Glutamatergic neuron (in vitro differentiated cells): ENCODE results near the gene MMP24OS. TPM values are rescaled to one million over a fixed set of nuclear protein-coding genes. Genes with fewer than 3 reads are reported as not detected.
A peak's percentile ranks its signal among the peaks of the same experiment; 100 is the strongest.

ENCODE experiments used
- DNase-seq: peaks from one replicate; pipeline ENCODE4 v3.0.0; 2022
- H3K27ac Mint-ChIP-seq: one replicate; pipeline ENCODE4 v1.8.0; 2020; ENCODE audit warnings: mild to moderate bottlenecking, mixed read lengths, inconsistent platforms; ENCODE audit not compliant: unreplicated experiment
- H3K27me3 Mint-ChIP-seq: one replicate; pipeline ENCODE4 v1.8.0; 2020; ENCODE audit warnings: mild to moderate bottlenecking, moderate library complexity, mixed read lengths, inconsistent platforms; ENCODE audit not compliant: unreplicated experiment
- H3K36me3 Mint-ChIP-seq: one replicate; pipeline ENCODE4 v1.8.0; 2020; ENCODE audit warnings: mild to moderate bottlenecking, mixed read lengths, inconsistent platforms; ENCODE audit not compliant: unreplicated experiment
- H3K4me1 Mint-ChIP-seq: one replicate; pipeline ENCODE4 v1.8.0; 2020; ENCODE audit warnings: mild to moderate bottlenecking, low read depth, mixed read lengths, inconsistent platforms; ENCODE audit not compliant: unreplicated experiment
- H3K4me3 Mint-ChIP-seq: one replicate; pipeline ENCODE4 v1.8.0; 2020; ENCODE audit warnings: mild to moderate bottlenecking, mixed read lengths, inconsistent platforms; ENCODE audit not compliant: unreplicated experiment
- H3K9me3 Mint-ChIP-seq: one replicate; pipeline ENCODE4 v1.8.0; 2020; ENCODE audit warnings: mild to moderate bottlenecking, moderate library complexity, mixed read lengths, inconsistent platforms; ENCODE audit not compliant: unreplicated experiment
- total RNA-seq: library from RNA; stranded (reverse); fragmentation: NEBNext Ultra II Directional; extraction: Animal tissue kit (Norgen Biotek cat#: 25700); gene quantifications from one replicate; pipeline ENCODE4 v1.2.1, GENCODE V29; 2021; ENCODE audit not compliant: unreplicated experiment
- TF ChIP-seq, protein P1 (sequence below): fragments of 200-600 bp; sonication (generic); IDR thresholded peaks from one replicate; pipeline ENCODE4 v1.5.0; 2021; ENCODE audit not compliant: partially characterized antibody, unreplicated experiment

The MMP24OS gene
- total RNA-seq, 1 donor from 2014 or later, result 99.0 TPM

- H3K27ac Mint-ChIP-seq, result no peak overlapping the region
Measured at GRCh38 chr20:35287509-35288324, 9.8 kb upstream of the MMP24OS start.

GRCh38 chr20:35286899-35287508 lies 9.1 kb upstream of the MMP24OS start:
- Mint-ChIP-seq H3K4me3 (no peak overlapping the region), H3K4me1 (peaks cover 14% of the 10 kb centered on the region), H3K9me3 (peaks cover 20% of the 10 kb centered on the region), H3K36me3 (no peaks in the 10 kb centered on the region), H3K27me3 (peaks cover 9% of the 10 kb centered on the region), H3K27ac (no peak overlapping the region)
- no peak for DNase-seq
- TF ChIP-seq, protein P1, sequence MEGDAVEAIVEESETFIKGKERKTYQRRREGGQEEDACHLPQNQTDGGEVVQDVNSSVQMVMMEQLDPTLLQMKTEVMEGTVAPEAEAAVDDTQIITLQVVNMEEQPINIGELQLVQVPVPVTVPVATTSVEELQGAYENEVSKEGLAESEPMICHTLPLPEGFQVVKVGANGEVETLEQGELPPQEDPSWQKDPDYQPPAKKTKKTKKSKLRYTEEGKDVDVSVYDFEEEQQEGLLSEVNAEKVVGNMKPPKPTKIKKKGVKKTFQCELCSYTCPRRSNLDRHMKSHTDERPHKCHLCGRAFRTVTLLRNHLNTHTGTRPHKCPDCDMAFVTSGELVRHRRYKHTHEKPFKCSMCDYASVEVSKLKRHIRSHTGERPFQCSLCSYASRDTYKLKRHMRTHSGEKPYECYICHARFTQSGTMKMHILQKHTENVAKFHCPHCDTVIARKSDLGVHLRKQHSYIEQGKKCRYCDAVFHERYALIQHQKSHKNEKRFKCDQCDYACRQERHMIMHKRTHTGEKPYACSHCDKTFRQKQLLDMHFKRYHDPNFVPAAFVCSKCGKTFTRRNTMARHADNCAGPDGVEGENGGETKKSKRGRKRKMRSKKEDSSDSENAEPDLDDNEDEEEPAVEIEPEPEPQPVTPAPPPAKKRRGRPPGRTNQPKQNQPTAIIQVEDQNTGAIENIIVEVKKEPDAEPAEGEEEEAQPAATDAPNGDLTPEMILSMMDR, result no peak

More at GRCh38 chr20:35287509-35288324, 9.8 kb upstream of the MMP24OS start:
- TF ChIP-seq, protein P1, result no peak
- H3K27me3 Mint-ChIP-seq, result peaks cover 9% of the 10 kb centered on the region
- no peak overlapping the region for H3K4me3 Mint-ChIP-seq
- DNase-seq, result no peak
- H3K9me3 Mint-ChIP-seq, result peaks cover 18% of the 10 kb centered on the region
- peaks cover 14% of the 10 kb centered on the region for H3K4me1 Mint-ChIP-seq
- no peaks in the 10 kb centered on the region for H3K36me3 Mint-ChIP-seq

DNA sequence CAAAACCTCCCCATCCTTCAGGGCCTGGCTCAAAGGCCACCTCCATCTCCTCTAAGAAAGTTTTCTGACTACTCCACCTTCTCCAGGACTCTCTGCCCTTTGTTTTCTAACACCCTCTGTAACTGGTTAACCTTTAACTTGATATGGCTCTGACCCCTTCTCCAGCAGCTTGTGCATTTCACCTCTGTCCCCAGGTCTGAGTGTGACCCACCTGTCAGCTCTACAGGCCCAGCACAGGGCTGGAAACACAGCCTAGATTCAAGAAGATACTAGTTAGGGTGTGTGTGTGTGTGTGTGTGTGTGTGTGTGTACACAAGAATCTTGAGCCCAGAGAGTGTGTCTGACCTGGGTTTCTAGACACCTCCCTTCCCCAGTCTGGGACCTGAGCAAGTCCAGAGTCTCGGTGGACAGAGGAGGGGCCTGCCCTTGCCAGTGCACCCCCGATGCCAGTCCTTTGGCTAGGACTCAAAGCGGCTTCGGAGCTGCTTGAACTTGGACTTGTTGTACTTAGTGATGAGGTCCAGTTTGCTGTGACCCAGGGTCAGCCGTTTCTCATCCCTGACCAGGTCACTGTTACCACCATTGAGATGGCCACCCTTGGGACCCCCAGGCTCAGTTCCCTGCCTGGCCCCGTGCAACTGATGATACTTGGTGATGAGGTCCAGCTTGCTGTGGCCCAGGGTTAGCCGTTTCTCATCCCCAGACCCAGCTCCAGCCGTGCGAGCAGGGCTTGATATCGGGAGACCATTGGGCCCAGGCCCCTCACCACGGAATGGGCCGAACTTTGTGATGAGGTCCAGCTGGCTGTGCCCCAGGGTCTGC lies 8.4 kb upstream of the MMP24OS start:
- DNase-seq, result no peak
- H3K4me3 Mint-ChIP-seq, result peak overlapping the region; percentile 91
- TF ChIP-seq, protein P1, result no peak
- peaks cover 14% of the 10 kb centered on the region for H3K4me1 Mint-ChIP-seq
- peaks cover 9% of the 10 kb centered on the region for H3K27me3 Mint-ChIP-seq
- peaks cover 20% of the 10 kb centered on the region for H3K9me3 Mint-ChIP-seq
- H3K27ac Mint-ChIP-seq, result peak overlapping the region; percentile 97
- no peaks in the 10 kb centered on the region for H3K36me3 Mint-ChIP-seq

DNA sequence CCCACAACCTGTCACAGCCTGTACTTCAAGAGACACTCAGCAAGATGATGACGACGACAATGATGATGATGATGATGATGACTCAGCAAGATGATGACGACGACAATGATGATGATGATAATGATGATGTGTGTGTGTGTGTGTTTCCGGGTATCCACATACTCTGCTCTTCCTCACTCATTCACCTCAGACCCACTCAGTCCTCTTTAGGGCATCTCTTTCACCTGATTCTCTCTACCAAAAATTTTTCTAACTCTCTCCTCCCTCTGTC lies 7.8 kb upstream of the MMP24OS start:
- Mint-ChIP-seq H3K4me1 (peaks cover 14% of the 10 kb centered on the region), H3K27ac (peak overlapping the region; percentile 97), H3K36me3 (no peaks in the 10 kb centered on the region)

More for the DNA sequence above, 7.8 kb upstream of the MMP24OS start:
- Mint-ChIP-seq H3K9me3 (peaks cover 19% of the 10 kb centered on the region), H3K27me3 (peaks cover 9% of the 10 kb centered on the region), H3K4me3 (peak overlapping the region; percentile 91)
- TF ChIP-seq, protein P1, result no peak
- no peak for DNase-seq
